ENCODE measurements around the gene COQ10A.
"Not testable (repeated sequence)": the region's sequence is repeated elsewhere in the genome, so short reads cannot be mapped to it uniquely, and the experiment has no call there.

COQ10A gene

GRCh38 chr12:56258068-56258819 lies 8.5 kb upstream of the COQ10A start, which contains the start of gene ANKRD52:
TSS of gene ANKRD52 (minus strand) at chr12:56258384. CDS start at chr12:56258269, 115 bp downstream.
- Histone ChIP-seq H3K27me3 (replicated peaks in 2 of 5; ENCODE audit: control insufficient read depth in 4 of 5, insufficient read depth in 5 of 5, low read length in 4 of 5) (no peaks in the 10 kb centered on the region), H3K4me1 (ENCODE audit: control extremely low read depth in 1 of 4, control insufficient read depth in 4 of 4, insufficient read depth in 4 of 4, low read length in 3 of 4) (peaks cover 0 to 19% (median 15%) of the 10 kb centered on the region in 4 experiments), H3K4me3 (ENCODE audit: control insufficient read depth in 1 of 7, extremely low read depth in 1 of 7, insufficient read depth in 4 of 7, low read depth in 2 of 7, low read length in 6 of 7) (peak within 1 kb of the TSS; percentile 74 to 86 (median 84)), H3K9me3 (ENCODE audit: control extremely low read depth in 1 of 5, control insufficient read depth in 4 of 5, insufficient read depth in 2 of 5, low read depth in 1 of 5, low read length in 4 of 5) (no peaks in the 10 kb centered on the region), H3K36me3 (ENCODE audit: control insufficient read depth in 4 of 4, insufficient read depth in 4 of 4, low read length in 3 of 4) (peaks cover 5 to 27% (median 20%) of the 10 kb centered on the region in 4 experiments), H3K27ac (ENCODE audit: insufficient read depth in 1 of 2, low read depth in 1 of 2, low read length in 2 of 2, poor library complexity in 1 of 2, severe bottlenecking in 2 of 2) (peak within 1 kb of the TSS; percentile 46 to 74)
- CTCF ChIA-PET: interaction anchor here (0.6 to 4.0 kb wide), 23 partner anchors 9 to 142 kb away, joined by 3 to 24 read pairs (median 4); partner anchors contain the start of genes CNPY2, RNF41, RPL41 and SLC39A5
- DNase-seq: peak; percentile 77 to 88 (median 87)
- POLR2A ChIA-PET: interaction anchor here (0.6 to 1.8 kb wide), 4 partner anchors 9 to 82 kb away, joined by 3 to 7 read pairs (median 4); partner anchors contain the start of genes COQ10A and RNF41
- WGBS (ENCODE audit: insufficient coverage): 0% methylated on average over 50 of the region's 78 CpGs

DNA sequence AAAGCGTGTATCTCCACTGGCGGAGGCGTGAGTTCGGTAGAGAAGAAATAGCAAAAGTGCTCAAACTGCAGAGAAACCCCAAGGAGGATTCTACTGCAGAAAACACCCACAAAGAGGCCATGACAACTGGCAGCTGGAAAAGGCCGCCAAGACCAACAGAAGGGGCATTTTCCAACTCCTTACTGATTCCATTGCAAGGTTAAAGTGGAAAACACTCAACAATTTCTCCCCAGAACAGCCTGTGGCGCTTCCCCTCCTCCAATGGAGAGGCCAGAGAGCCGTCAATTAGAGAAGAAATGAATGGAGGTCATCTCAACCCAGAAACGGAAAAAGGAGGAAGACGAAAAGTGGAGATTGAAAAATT lies 7.9 kb upstream of the COQ10A start:
- ChIA-PET CTCF (interaction anchor here (1.1 to 4.0 kb wide), 14 partner anchors 9 to 142 kb away, joined by 3 to 24 read pairs (median 5); partner anchors contain the start of genes RNF41, RPL41 and SMARCC2), POLR2A (interaction anchor here (0.9 to 1.8 kb wide), 3 partner anchors 8 to 69 kb away, joined by 3 to 7 read pairs (median 5); partner anchors contain the start of genes COQ10A and RNF41)
- H3K36me3 ChIP-seq (ENCODE audit: control insufficient read depth in 4 of 4, insufficient read depth in 4 of 4, low read length in 3 of 4): peaks cover 5 to 22% (median 14%) of the 10 kb centered on the region in 4 experiments
- H3K27ac ChIP-seq (ENCODE audit: insufficient read depth in 1 of 2, low read depth in 1 of 2, low read length in 2 of 2, poor library complexity in 1 of 2, severe bottlenecking in 2 of 2): peak overlapping the region; percentile 33 to 66
- no peak for DNase-seq
- no peaks in the 10 kb centered on the region for H3K9me3 ChIP-seq (ENCODE audit: control extremely low read depth in 1 of 5, control insufficient read depth in 4 of 5, insufficient read depth in 2 of 5, low read depth in 1 of 5, low read length in 4 of 5)
- H3K4me3 ChIP-seq (ENCODE audit: control insufficient read depth in 1 of 7, extremely low read depth in 1 of 7, insufficient read depth in 4 of 7, low read depth in 2 of 7, low read length in 6 of 7): peak overlapping the region; percentile 74 to 86 (median 84)
- peaks cover 0 to 19% (median 15%) of the 10 kb centered on the region in 4 experiments for H3K4me1 ChIP-seq (ENCODE audit: control extremely low read depth in 1 of 4, control insufficient read depth in 4 of 4, insufficient read depth in 4 of 4, low read length in 3 of 4)
- WGBS (ENCODE audit: insufficient coverage): 3% methylated on average over 5 of the region's 9 CpGs
- no peaks in the 10 kb centered on the region for H3K27me3 ChIP-seq (replicated peaks in 2 of 5; ENCODE audit: control insufficient read depth in 4 of 5, insufficient read depth in 5 of 5, low read length in 4 of 5)

DNA sequence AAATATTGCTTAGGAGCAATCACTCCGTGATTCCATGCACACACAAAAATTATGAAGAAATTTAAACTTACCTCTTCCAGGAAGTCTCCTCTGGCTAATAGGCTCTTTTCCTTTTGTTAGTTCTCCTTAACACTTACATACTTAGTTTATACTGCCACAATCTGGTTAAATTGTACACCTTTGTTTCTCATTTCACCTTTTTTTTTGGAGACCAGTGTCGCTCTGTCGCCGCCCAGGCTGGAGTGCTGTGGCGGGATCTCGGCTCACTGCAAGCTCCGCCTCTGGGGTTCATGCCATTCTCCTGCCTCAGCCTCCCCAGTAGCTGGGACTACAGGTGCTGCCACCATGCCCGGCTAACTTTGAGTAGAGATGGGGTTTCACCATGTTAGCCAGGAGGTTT lies 6.4 kb upstream of the COQ10A start:
- no peak overlapping the region for H3K4me3 ChIP-seq (ENCODE audit: control insufficient read depth in 1 of 7, extremely low read depth in 1 of 7, insufficient read depth in 4 of 7, low read depth in 2 of 7, low read length in 6 of 7)
- no peaks in the 10 kb centered on the region for H3K27me3 ChIP-seq (replicated peaks in 2 of 5; ENCODE audit: control insufficient read depth in 4 of 5, insufficient read depth in 5 of 5, low read length in 4 of 5)
- DNase-seq: no peak
- peaks cover 0 to 8% (median 5%) of the 10 kb centered on the region in 4 experiments for H3K36me3 ChIP-seq (ENCODE audit: control insufficient read depth in 4 of 4, insufficient read depth in 4 of 4, low read length in 3 of 4)
- H3K4me1 ChIP-seq (ENCODE audit: control extremely low read depth in 1 of 4, control insufficient read depth in 4 of 4, insufficient read depth in 4 of 4, low read length in 3 of 4): peaks cover 0 to 19% (median 15%) of the 10 kb centered on the region in 4 experiments
- H3K27ac ChIP-seq (ENCODE audit: insufficient read depth in 1 of 2, low read depth in 1 of 2, low read length in 2 of 2, poor library complexity in 1 of 2, severe bottlenecking in 2 of 2): no peak overlapping the region
- whole genome bisulfite sequencing (ENCODE audit: insufficient coverage): 100% methylated on average over 4 of the region's 8 CpGs
- ChIA-PET POLR2A (interaction anchor here (1.1 kb wide), 1 partner anchor 10 kb away, joined by 3 read pairs; no protein-coding TSS in a partner anchor), CTCF (interaction anchor here (1.3 kb wide), 1 partner anchor 201 kb away, joined by 3 read pairs; no protein-coding TSS in a partner anchor)
- no peaks in the 10 kb centered on the region for H3K9me3 ChIP-seq (ENCODE audit: control extremely low read depth in 1 of 5, control insufficient read depth in 4 of 5, insufficient read depth in 2 of 5, low read depth in 1 of 5, low read length in 4 of 5)

GRCh38 chr12:56260921-56261320 lies 5.8 kb upstream of the COQ10A start:
- peaks cover 0 to 19% (median 15%) of the 10 kb centered on the region in 4 experiments for H3K4me1 ChIP-seq (ENCODE audit: control extremely low read depth in 1 of 4, control insufficient read depth in 4 of 4, insufficient read depth in 4 of 4, low read length in 3 of 4)
- ChIA-PET CTCF (interaction anchor here (1.0 to 1.3 kb wide), 2 partner anchors 18 to 201 kb away, joined by 3 read pairs; no protein-coding TSS in a partner anchor), POLR2A (interaction anchor here (1.1 kb wide), 1 partner anchor 10 kb away, joined by 3 read pairs; no protein-coding TSS in a partner anchor)
- no peak overlapping the region for H3K27ac ChIP-seq (ENCODE audit: insufficient read depth in 1 of 2, low read depth in 1 of 2, low read length in 2 of 2, poor library complexity in 1 of 2, severe bottlenecking in 2 of 2)
- 90% methylated on average over 2 of the region's 3 CpGs for WGBS (ENCODE audit: insufficient coverage)
- no peaks in the 10 kb centered on the region for H3K27me3 ChIP-seq (replicated peaks in 2 of 5; ENCODE audit: control insufficient read depth in 4 of 5, insufficient read depth in 5 of 5, low read length in 4 of 5)
- DNase-seq: no peak
- H3K4me3 ChIP-seq (ENCODE audit: control insufficient read depth in 1 of 7, extremely low read depth in 1 of 7, insufficient read depth in 4 of 7, low read depth in 2 of 7, low read length in 6 of 7): no peak overlapping the region
- peaks cover 0 to 3% (median under 1%) of the 10 kb centered on the region in 4 experiments for H3K36me3 ChIP-seq (ENCODE audit: control insufficient read depth in 4 of 4, insufficient read depth in 4 of 4, low read length in 3 of 4)
- no peaks in the 10 kb centered on the region for H3K9me3 ChIP-seq (ENCODE audit: control extremely low read depth in 1 of 5, control insufficient read depth in 4 of 5, insufficient read depth in 2 of 5, low read depth in 1 of 5, low read length in 4 of 5)

- 95% methylated on average over 3 of the region's 5 CpGs for WGBS (ENCODE audit: insufficient coverage)
- Histone ChIP-seq H3K27me3 (replicated peaks in 2 of 5; ENCODE audit: control insufficient read depth in 4 of 5, insufficient read depth in 5 of 5, low read length in 4 of 5) (no peaks in the 10 kb centered on the region), H3K9me3 (ENCODE audit: control extremely low read depth in 1 of 5, control insufficient read depth in 4 of 5, insufficient read depth in 2 of 5, low read depth in 1 of 5, low read length in 4 of 5) (no peaks in the 10 kb centered on the region), H3K27ac (ENCODE audit: insufficient read depth in 1 of 2, low read depth in 1 of 2, low read length in 2 of 2, poor library complexity in 1 of 2, severe bottlenecking in 2 of 2) (no peak overlapping the region), H3K4me1 (ENCODE audit: control extremely low read depth in 1 of 4, control insufficient read depth in 4 of 4, insufficient read depth in 4 of 4, low read length in 3 of 4) (peaks cover 0 to 23% (median 20%) of the 10 kb centered on the region in 4 experiments), H3K4me3 (ENCODE audit: control insufficient read depth in 1 of 7, extremely low read depth in 1 of 7, insufficient read depth in 4 of 7, low read depth in 2 of 7, low read length in 6 of 7) (no peak overlapping the region), H3K36me3 (ENCODE audit: control insufficient read depth in 4 of 4, insufficient read depth in 4 of 4, low read length in 3 of 4) (no peaks in the 10 kb centered on the region)
- no peak for DNase-seq
- ChIA-PET CTCF (interaction anchor here (0.6 to 1.3 kb wide), 3 partner anchors 17 to 200 kb away, joined by 3 read pairs; no protein-coding TSS in a partner anchor), POLR2A (interaction anchor here (1.1 kb wide), 1 partner anchor 9 kb away, joined by 3 read pairs; no protein-coding TSS in a partner anchor)
These were observed 5.1 kb upstream of the COQ10A start for GRCh38 chr12:56261503-56262232.

DNA sequence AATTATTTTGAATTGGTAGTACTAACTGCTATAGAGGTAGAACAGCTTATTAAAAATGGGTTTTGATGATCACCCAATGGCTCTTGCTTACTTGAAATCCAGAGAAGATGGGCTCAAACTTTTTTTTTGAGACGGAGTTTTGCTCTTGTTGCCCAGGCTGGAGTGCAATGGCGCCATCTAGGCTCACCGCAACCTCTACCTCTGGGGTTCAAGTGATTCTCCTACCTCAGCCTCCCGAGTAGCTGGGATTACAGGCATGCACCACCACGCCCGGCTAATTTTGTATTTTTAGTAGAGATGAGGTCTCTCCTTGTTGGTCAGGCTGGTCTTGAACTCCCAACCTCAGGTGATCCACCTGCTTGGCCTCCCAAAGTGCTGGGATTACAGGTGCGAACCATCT lies 3.8 kb upstream of the COQ10A start:
- H3K36me3 ChIP-seq (ENCODE audit: control insufficient read depth in 4 of 4, insufficient read depth in 4 of 4, low read length in 3 of 4); H3K27ac ChIP-seq (ENCODE audit: insufficient read depth in 1 of 2, low read depth in 1 of 2, low read length in 2 of 2, poor library complexity in 1 of 2, severe bottlenecking in 2 of 2); H3K9me3 ChIP-seq (ENCODE audit: control extremely low read depth in 1 of 5, control insufficient read depth in 4 of 5, insufficient read depth in 2 of 5, low read depth in 1 of 5, low read length in 4 of 5); H3K27me3 ChIP-seq (replicated peaks in 2 of 5; ENCODE audit: control insufficient read depth in 4 of 5, insufficient read depth in 5 of 5, low read length in 4 of 5); H3K4me3 ChIP-seq (ENCODE audit: control insufficient read depth in 1 of 7, extremely low read depth in 1 of 7, insufficient read depth in 4 of 7, low read depth in 2 of 7, low read length in 6 of 7); DNase-seq; POLR2A ChIA-PET: not testable (repeated sequence)
- H3K4me1 ChIP-seq (ENCODE audit: control extremely low read depth in 1 of 4, control insufficient read depth in 4 of 4, insufficient read depth in 4 of 4, low read length in 3 of 4): peaks cover 0 to 24% (median 19%) of the 10 kb centered on the region in 4 experiments
- 94% methylated on average over 2 of the region's 7 CpGs for WGBS (ENCODE audit: insufficient coverage)
- CTCF ChIA-PET: interaction anchor here (0.7 to 0.8 kb wide), 3 partner anchors 8 to 138 kb away, joined by 3 to 4 read pairs (median 3); no protein-coding TSS in a partner anchor
